ENCODE measurements around the gene ADCY7. TPM values are rescaled to one million over a fixed set of nuclear protein-coding genes. Genes with fewer than 3 reads are reported as not detected.

The ADCY7 gene
- total and polyA plus RNA-seq, 2 of the 4 experiments (the other 2 are of a cell fraction) = 15.2 to 17.1 TPM

DNA sequence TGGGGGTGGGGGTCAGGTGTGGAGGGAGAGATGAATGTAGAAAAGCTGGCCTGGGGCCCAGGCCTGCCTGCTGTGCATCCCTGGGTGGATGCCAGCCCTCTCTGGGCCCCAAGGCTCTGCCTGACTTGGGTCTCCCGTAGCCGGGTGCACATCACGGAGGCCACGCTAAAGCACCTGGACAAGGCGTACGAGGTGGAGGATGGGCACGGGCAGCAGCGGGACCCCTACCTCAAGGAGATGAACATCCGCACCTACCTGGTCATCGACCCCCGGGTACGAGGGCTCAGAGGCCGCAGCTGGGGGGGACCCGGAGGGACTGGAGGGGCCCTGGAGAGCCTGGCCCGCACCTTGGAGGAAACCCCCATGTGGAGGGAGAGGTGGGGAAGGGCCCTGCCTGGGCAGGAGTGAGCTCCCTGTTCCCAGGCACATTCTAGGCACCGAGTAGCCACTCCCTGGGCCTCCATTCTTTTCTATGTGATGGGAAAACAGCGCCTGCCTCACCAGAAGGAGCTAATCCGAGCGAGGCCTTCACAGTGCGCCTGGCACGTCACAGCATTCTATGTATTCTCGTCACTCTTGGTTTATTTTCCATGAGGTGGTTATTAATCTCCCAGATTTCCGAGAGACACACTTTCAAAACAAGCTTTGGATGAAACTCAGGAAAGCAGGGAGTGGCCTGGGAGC lies 34.7 kb downstream of the ADCY7 start:
- no peaks in the 10 kb centered on the region for H3K27me3 ChIP-seq (ENCODE audit: control insufficient read depth, insufficient read depth, low read length)
- H4K5ac ChIP-seq (ENCODE audit: low read depth, low read length) = peak overlapping the region; percentile 62
- H2BK120ac ChIP-seq (ENCODE audit: low read depth, low read length) = peak overlapping the region; percentile 96
- H2BK5ac ChIP-seq (ENCODE audit: low read depth, low read length, poor library complexity, severe bottlenecking) = peak overlapping the region; percentile 95
- peak overlapping the region; percentile 88; the same call in 2 of the 3 replicates for H2BK15ac ChIP-seq (ENCODE audit: low read depth, low read length)
- peaks cover 0 to 16% of the 10 kb centered on the region in 2 experiments; a peak in 1 of 4 replicates for H3K79me1 ChIP-seq (ENCODE audit: low read depth in 1 of 2, low read length in 2 of 2)
- peak overlapping the region; percentile 93 for H2BK20ac ChIP-seq (ENCODE audit: low read depth, low read length)
- H3K18ac ChIP-seq (ENCODE audit: low read depth, low read length) = peak overlapping the region; percentile 46
- H3K4ac ChIP-seq (ENCODE audit: low read depth, low read length) = peak overlapping the region; percentile 90
- BruUV-seq (replicated peaks) = no TSS peak
- no peaks in the 10 kb centered on the region for H3K36me3 ChIP-seq (ENCODE audit: control insufficient read depth, insufficient read depth, low read length)
- TF ChIP-seq MAFK (IDR thresholded peaks at IDR 0.05; ENCODE audit: low read depth, low read length) = no peak
- no peak for TF ChIP-seq SMC3 (IDR thresholded peaks at IDR 0.05; ENCODE audit: low read depth, low read length)
- no peak for TF ChIP-seq RAD21 (IDR thresholded peaks at IDR 0.05; ENCODE audit: low read length)
- no peak for TF ChIP-seq NFE2L2 (IDR thresholded peaks at IDR 0.05; ENCODE audit: low read depth, low read length)
- no peak for TF ChIP-seq POLR2A (IDR thresholded peaks at IDR 0.05; ENCODE audit: low read depth, low read length)
- no peak for TF ChIP-seq BHLHE40 (IDR thresholded peaks at IDR 0.05; ENCODE audit: low read depth, low read length)
- no peak for TF ChIP-seq MXI1 (IDR thresholded peaks at IDR 0.05; ENCODE audit: borderline replicate concordance, low read depth, low read length)
- DNase-seq = peak; percentile 87
- peaks cover 26% of the 10 kb centered on the region for H3K9me1 ChIP-seq (ENCODE audit: insufficient read depth, low read length)
- H4K20me1 ChIP-seq (ENCODE audit: insufficient read depth, low read length) = no peaks in the 10 kb centered on the region
- H3K23ac ChIP-seq (ENCODE audit: low read depth, low read length) = peak overlapping the region; percentile 92; the same call in 1 of the 2 replicates
- peak; percentile 33 for ATAC-seq (ENCODE audit: low read depth)
- H4K8ac ChIP-seq (ENCODE audit: low read depth in 2 of 2, low read length in 2 of 2) = peak overlapping the region; percentile 37 to 77
- no peak overlapping the region; the same call in 1 of the 2 replicates for H3K4me2 ChIP-seq (ENCODE audit: low read depth, low read length)
- dilution Hi-C loops (cut with HindIII; ENCODE audit: low sequenced_read_pairs, unreplicated experiment) = no loop called here
- H3K4me1 ChIP-seq (ENCODE audit: control insufficient read depth, insufficient read depth, low read length) = peaks cover 43% of the 10 kb centered on the region
- CTCF ChIA-PET = no interaction called here
- in situ Hi-C loops (cut with MboI; ENCODE audit: low sequenced_read_pairs) = no loop called here
- no peaks in the 10 kb centered on the region for H3K9me3 ChIP-seq (ENCODE audit: control insufficient read depth, insufficient read depth, low read length)
- H2AK9ac ChIP-seq (replicated peaks; ENCODE audit: low read depth, low read length, poor library complexity) = peak overlapping the region; percentile 97
- peak overlapping the region; percentile 47 for H3K56ac ChIP-seq (ENCODE audit: extremely low read depth, insufficient read depth, low read length)
- H3K14ac ChIP-seq (replicated peaks; ENCODE audit: low read depth, low read length) = peak overlapping the region; percentile 85
- peak overlapping the region; percentile 86 for H2AK5ac ChIP-seq (ENCODE audit: low read depth, low read length)
- H3K27ac ChIP-seq (ENCODE audit: insufficient read depth, low read length) = peak overlapping the region; percentile 83
- WGBS, 2 experiments (ENCODE audit: extremely low coverage in 2 of 2, insufficient read length in 1 of 2) = 84% methylated on average over 11 of the region's 23 CpGs; no CpG with 5 or more reads in 1 of the 2 experiments
- H4K91ac ChIP-seq (ENCODE audit: insufficient read depth, low read depth, low read length) = peak overlapping the region; percentile 92
- no peak overlapping the region for H3K4me3 ChIP-seq (ENCODE audit: insufficient read depth, low read depth, low read length)
- peak overlapping the region; percentile 92 for H2AFZ ChIP-seq (replicated peaks; ENCODE audit: low read length, poor library complexity)
- intact Hi-C loops (cut with micrococcal nuclease) = loop anchor here (2.0 to 5.0 kb wide), 4 partner anchors 34 to 234 kb away; partner anchors contain the start of genes ADCY7 and HEATR3
- H3K9ac ChIP-seq (ENCODE audit: low read depth, low read length) = peak overlapping the region; percentile 27; the same call in 1 of the 2 replicates
- POLR2A ChIA-PET (ENCODE audit: unreplicated experiment) = interaction anchor here (0.6 kb wide), 1 partner anchor 831 kb away, joined by 3 read pairs; no protein-coding TSS in a partner anchor

Measured in IMR-90 (cell line).